Raji (cell line): Measurements from ENCODE around the gene DYTN.

ENCODE experiments used
- POLR2A ChIP-seq: IDR thresholded peaks from 2 replicates; pipeline ENCODE4 v1.6.1; 2011; ENCODE audit warnings: low read depth, low read length, control low read depth; ENCODE audit not compliant: insufficient read depth

Gene DYTN

GRCh38 chr2:206642075-206643025, 75.8 kb downstream of the DYTN start, which contains the start of gene FAM237A:
Gene FAM237A (plus strand): TSS chr2:206642487. CDS start chr2:206644237, 1,750 bp downstream.
- no peak for TF ChIP-seq POLR2A

- no peak for TF ChIP-seq POLR2A
These were observed 77.0 kb downstream of the DYTN start for GRCh38 chr2:206641226-206641625.

GRCh38 chr2:206639636-206640035, 78.6 kb downstream of the DYTN start:
- no peak for TF ChIP-seq POLR2A

GRCh38 chr2:206635015-206635414, 83.2 kb downstream of the DYTN start:
- no peak for TF ChIP-seq POLR2A

- TF ChIP-seq POLR2A: no peak
These were observed 86.9 kb downstream of the DYTN start for GRCh38 chr2:206631340-206631739.

- no peak for TF ChIP-seq POLR2A
These were observed 90.6 kb downstream of the DYTN start for GRCh38 chr2:206627632-206628031.

- TF ChIP-seq POLR2A: no peak
These were observed 92.1 kb downstream of the DYTN start for GRCh38 chr2:206626108-206626507.

GRCh38 chr2:206619011-206619410, 99.2 kb downstream of the DYTN start:
- TF ChIP-seq POLR2A: no peak

GRCh38 chr2:206616151-206616550, 102.0 kb downstream of the DYTN start:
- no peak for TF ChIP-seq POLR2A

GRCh38 chr2:206615417-206616089, 102.6 kb downstream of the DYTN start:
- TF ChIP-seq POLR2A: no peak

- TF ChIP-seq POLR2A: no peak
These were observed 103.4 kb downstream of the DYTN start for GRCh38 chr2:206614811-206615210.

GRCh38 chr2:206611736-206612135, 106.5 kb downstream of the DYTN start:
- no peak for TF ChIP-seq POLR2A

GRCh38 chr2:206611191-206611590, 107.0 kb downstream of the DYTN start:
- no peak for TF ChIP-seq POLR2A

GRCh38 chr2:206610451-206610850, 107.7 kb downstream of the DYTN start:
- no peak for TF ChIP-seq POLR2A

GRCh38 chr2:206603243-206603642, 115.0 kb downstream of the DYTN start:
- TF ChIP-seq POLR2A: no peak
